Stimulated activated CD8-positive, alpha-beta memory T cell treated with anti-CD3 and anti-CD28 coated beads, Interleukin-7, amount 100 ng/mL, for 4 hours (primary cell): ENCODE measurements around the gene XRCC3.
"Not testable (repeated sequence)": the region's sequence is repeated elsewhere in the genome, so short reads cannot be mapped to it uniquely, and the experiment has no call there.

ENCODE experiments used
- DNase-seq, 2 donors: peaks; one replicate each; pipeline ENCODE4 v3.0.0-alpha.2; 2020; ENCODE audit warnings: low read depth in 2 of 2

The XRCC3 gene

DNA sequence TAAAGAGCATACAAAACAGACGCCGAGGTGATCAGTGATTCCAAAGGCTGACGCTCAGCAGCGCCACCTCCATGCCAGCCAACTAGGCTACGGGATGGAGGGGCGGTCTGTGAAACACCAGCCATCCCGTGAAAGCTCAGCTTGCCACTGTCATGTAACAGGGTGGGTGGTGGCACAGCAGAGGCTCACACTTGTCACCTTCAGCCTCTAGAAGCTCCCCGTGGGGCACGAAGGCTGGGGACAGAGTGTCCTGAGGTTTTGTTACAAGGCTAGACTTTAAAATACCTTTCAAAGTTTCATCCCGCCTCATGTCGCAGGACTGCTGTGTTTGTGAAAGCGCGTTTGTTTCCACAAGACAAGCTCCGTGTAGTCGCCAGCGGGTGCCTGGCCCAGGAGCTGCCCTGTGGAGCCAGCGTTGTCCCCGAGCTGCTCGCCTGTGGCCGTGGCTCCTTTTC is 20.7 kb downstream of the XRCC3 start:
- no peak for DNase-seq

DNA sequence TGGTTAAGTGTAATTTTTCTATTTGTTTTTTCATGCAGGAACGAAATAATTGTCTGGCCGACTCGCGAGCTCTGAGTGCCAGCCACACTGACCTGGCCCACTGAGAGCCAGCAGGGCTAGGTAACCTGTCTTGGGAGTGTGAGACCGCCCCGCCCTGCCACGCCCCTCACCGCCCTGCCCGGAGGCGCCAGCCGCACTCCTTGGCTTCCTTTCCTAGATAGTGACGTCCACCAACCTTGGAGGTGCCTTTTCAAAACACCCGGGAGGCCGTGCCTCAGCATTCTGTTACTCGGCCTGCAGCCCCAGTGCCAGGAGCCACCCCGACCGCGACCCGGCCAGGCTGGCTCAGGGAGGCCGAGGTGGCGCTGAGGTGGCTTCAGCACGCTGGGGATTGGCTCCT is 21.7 kb downstream of the XRCC3 start:
- DNase-seq: no peak

DNA sequence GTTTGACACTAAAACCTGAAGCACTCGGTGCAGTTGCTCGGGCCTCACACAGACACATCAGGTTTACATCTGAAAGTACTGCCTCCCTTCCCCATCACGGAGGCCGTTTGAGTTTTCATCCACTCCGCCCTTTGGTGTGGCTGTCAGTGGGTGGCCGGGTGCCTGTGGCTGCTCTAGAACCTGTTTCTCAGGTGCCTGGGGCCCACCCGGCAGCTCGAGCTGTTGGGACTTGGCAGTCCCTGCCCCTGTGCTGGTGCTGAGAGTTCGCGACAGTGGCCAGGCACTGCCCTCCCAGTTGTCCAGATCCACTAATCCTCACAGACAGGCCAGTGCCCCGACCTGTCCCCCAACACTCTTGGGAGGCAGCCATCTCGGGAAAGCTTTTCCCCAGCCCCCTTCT is 22.4 kb downstream of the XRCC3 start:
- no peak for DNase-seq

DNA sequence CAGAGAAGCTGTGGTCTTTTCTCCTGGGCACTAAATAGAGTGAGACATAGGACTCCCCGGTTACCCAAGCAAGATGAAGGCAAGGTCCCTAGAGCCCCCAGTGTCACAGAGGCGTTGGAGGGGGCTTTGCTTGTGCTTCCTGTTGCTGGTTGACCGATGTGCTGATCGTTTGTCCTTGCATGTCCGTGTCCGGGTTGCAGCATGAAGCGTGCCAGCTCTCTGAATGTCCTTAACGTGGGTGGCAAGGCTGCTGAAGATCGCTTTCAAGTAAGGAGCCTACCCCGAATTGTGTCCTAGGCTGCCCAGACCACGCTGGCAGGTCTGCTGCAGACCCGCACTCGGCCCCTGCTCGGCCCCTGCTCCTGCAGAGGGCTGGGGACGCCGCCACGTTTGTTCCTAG is 23.1 kb downstream of the XRCC3 start:
- no peak for DNase-seq

DNA sequence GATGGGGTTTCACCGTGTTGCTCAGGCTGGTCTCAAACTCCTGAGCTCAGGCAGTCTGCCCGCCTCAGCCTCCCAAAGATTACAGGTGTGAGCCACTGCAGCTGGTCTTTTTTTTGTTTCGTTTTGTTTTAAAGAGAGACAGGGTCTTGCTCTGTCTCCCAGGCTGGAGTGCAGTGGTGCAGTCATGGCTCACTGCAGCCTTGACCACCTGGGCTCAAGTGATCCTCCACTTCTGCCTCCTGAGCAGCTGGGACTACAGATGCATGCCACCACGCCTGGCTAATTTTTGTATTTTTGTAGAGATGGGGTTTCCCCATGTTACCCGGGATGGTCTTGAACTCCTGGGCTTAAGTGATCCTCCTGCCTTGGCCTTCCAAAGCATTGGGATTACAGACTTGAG is 23.6 kb downstream of the XRCC3 start:
- DNase-seq: not testable (repeated sequence)

DNA sequence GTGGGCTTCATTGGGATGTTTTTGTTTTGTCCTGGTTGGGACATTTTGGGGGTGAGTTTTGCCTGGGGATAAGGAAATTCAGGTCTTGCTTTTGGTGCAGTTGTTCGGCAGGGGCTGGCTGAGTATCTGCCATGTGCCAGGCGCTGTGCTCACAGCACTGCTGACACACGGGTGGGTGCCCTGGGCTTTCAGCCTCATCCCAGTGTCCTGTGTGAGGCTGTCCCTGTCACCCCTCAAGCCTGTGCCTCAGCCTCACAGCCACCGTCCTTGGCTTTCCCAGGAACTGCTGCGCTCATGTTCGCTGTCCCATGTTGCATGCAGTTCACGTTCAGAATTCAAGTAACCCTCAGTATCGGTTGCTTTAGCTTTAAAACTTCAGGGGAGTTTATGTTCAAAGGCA is 24.9 kb downstream of the XRCC3 start:
- no peak for DNase-seq

DNA sequence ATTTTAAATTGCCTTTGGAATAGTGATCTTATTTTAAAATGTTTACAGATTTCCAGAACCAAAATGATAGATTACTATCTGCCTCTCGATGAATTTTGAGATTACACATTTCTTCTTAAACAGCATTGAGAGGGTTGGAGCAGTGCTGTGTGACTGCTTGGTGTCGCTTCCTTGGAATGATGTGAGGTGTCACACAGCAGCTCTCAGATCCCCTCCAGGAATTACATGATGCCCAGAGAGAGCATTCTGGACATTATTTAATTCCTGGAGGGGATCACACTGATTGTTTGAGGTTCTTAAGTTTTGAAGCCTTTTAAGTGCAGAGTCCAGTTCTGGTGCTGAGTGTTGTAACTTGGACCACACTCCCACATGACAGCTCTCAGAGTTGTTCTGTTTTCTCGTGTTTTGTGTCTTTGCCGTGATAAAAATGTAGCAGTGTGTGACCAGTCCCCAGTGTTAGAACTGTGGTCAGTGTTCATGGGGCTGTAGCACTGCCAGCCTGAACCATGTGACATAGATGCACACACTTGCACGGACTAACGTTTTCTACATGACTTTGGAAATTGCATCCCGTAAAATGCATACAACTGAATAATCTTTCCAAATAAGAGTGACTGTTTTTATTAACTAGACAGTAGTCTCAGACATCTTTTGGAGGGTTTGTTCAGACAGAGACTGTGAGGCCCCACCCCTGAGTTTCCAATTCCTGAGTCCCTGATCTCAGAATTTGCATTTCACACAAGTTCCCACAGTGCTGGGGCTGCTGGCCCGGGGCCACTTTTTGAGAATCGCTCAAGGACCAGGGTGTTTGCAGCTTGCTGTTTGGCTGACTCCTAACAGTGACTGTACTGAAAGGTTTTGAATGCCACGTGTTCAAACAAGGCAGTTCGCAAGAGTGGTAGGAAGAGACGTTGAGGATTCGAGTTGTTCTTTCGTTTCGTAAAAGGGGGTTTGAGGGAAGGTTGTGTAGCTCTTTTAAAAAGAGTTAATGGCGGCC is 26.0 kb downstream of the XRCC3 start:
- DNase-seq: no peak

DNA sequence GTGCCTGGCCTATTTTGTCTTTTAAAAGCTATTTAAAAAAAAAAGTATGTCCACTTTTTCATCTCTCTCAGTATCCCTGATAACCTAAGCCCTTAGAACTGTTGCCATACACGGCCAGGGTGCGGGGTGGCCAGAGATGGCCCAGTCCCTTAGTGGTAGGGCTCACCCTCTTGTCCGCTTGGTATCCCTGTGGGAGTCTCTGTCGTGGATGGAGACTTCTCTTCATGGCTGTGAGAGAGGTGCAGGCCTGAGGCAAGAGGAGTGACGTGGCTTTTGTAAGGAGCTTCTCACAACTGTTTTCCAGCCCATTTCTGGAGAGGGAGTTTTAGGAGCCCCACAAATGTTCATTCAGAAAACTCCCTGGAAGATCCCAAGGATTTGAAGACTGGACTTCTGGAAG is 26.8 kb downstream of the XRCC3 start:
- no peak for DNase-seq

DNA sequence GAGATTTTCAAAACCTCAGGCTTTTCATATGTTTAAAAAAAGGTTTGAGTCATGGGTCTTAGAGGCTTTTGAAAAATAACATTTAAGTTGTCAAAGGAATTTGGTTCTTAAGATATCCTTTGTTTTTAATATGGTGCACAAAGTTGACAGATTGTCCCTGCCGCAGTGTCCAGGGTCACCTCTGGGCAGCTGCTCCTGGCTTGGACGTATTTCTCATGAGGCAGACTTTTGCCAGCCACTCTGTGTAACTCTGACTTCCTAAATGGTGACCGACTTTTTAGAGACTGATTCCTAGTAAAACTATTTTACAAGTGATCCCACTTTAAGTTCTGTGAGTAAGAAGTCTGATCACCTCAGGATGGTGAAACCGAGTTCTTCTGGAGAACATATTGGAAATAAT is 27.5 kb downstream of the XRCC3 start:
- DNase-seq: no peak

DNA sequence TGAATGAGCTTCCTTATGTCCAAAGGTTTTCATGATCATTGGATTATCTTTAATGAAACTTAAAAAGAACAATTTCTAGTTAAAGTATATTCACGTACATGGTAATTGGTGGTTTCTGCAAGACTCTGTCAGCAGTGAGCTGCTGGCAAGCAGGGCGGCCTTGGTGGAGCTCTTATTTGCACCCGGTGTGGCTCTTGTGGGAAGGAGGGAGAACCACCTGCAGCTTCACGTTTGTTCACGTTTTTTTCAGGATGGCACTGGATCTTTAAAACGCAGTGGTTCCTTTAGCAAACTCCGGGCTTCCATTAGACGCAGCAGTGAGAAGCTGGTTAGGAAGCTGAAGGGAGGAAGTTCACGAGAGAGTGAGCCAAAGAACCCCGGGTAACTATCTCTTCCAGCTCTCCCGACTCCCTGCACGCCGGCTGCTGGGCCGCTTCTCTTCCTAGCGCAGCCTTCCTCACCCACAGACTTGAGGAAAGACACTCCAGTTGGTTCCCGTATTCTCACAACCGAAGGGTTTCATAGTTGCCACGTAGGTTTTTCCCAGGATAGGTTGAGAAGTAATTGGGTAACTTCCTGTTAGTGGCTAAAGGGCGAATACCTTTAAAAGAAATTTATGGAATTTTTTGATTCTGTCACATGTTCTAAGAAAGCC is 28.3 kb downstream of the XRCC3 start:
- no peak for DNase-seq

DNA sequence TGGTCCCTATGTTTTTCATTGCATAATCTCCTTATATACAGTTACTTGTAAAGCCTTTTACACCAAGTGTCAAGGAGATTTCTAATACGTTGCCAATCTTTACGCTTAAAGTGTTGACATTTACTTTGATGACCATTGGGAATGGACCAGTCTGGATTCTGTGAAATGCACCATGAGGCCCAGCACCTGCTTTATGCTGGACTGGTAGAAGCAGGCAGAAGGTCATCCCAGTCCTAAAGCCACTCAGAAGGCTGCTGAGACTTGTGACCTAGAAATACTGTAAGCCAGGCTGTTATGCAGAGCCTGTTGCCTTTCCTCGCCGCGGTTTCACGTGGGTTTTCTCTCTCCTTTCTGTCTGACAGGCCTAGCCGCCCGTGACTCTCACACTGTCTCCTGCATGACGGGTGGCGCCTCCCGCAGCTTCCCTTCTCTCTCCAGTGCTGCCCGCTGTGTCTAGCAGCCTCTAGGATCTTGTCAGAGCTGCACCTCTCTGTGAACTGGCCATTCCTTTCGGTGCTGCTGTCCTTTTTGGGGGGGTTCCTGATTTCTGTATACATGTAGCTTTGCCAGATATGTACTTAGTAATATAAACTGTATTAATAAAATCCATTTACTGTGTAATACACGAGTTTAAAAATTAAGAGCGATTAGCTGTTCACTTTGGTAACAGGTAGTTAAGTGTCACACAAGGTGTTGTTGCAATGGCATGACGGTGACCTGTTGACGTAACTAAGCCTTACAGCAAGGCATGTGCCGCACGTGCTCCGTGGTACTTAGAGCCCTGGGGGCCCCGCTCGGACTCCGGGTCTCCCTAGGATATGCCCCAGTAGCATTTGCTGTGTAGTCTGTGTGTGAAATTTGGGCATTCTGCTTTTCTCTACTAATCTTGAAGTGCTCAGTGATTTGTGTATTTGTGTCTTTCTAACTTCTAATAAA is 29.7 kb downstream of the XRCC3 start:
- DNase-seq: no peak

DNA sequence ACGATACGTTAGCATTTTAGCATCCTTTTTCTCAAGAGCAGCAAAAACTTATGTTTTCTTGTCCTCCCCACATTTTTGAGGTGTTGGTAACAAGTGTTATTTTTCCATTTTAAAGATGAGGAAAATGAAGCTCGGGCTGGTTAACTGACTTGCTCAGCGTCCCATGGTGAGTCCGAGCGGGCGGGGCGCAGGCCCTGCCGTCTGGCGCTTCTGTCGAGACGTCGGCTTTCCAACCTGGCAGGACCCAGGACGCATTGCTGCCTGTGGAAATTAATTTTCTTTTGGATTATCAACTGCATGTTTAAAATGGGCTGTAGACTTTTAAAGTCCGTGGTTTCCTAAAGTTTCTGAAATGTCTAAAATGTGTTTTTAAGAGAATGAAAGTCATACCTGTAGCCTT is 30.4 kb downstream of the XRCC3 start:
- no peak for DNase-seq

DNA sequence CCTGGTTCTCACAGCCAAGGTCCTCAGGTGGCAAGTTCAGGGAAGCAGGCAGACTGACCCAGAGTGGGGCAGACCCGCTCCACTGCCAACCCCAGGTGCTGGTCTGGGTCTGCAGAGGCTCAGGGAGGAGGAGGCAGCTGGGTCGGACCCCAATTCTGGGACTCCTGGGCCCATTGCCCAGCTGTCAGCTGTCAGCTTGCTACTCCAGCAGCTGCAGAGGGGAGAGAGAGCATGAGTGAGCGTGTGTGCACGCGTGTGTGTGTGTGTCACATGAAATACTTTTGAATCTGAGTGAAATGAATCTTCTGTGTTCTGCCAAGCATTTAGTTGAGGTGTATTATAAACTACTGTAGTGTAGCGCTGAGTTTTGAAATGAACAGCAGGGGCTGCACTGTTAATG is 30.8 kb downstream of the XRCC3 start:
- DNase-seq: no peak

DNA sequence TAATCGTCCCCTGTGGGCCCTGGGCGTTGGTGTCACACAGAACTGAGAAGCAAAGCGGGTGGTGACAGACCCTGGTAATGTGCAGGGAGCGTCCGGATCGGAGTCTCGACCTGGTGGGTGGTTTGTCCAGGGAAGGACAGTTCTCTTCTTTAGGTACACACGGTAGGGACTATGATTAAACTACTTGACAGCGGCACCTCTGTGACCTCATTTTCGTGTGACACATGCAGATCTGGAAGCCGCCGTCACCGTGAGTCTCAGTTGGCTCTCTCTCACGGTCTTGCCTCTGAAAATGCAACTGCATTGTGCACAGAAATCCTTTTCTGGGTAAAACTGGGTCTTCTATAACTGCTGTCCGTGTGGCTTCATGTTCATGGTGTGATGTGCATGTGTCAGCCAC is 32.1 kb downstream of the XRCC3 start:
- DNase-seq: no peak

DNA sequence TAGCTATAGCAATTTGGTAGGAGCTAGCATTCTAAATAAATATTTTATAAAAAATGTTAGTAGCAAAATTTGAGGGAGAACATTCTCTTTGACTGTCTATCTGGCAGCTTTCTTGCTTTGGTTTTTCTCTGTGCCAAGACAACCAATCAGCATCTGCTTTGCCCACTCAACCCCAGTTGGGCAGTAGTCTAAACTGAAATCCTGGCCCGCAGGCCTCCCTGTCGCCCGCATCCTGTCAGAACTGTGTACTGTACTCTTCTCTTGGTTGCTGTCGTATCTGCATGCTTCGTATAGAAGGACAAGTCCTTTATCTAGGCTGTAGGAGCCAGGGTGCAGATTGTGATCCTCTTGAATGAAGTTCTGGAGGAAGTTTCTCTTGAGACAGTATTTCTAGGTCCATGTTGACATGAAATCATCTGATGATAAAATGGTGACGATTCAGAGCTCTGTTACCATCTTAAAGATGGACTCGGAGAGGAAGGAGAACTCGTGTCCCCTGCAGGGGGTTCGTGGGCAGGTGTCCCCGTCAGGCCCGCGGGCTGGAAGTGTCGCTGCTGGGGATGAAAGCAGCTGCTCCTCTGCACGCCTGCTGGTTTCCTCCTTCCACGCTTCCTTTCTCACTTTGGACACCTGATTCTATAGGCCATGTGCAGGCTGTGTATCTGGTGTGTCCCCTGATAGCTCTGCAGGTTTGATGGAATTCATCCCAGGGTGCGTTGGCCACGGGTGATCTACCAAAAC is 34.6 kb downstream of the XRCC3 start:
- no peak for DNase-seq

DNA sequence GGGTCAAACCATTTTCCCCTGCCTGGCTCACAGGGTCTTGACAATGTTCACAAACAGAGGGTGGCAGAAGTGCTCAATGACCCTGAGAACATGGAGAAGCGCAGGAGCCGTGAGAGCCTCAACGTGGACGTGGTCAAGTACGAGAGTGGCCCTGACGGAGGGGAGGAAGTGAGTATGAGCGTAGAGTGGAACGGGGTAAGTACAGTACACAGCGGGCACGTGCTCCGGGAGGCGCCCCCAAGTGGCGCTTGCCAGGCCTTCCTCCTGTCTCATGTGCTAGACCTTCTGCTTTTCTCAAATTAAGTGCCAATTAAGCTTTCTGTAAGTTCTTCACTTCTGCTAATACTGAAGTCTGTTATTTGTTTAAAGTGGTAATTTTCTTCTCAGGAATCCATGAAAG is 35.9 kb downstream of the XRCC3 start:
- peak in 1 of 2 donors; percentile 21 for DNase-seq

DNA sequence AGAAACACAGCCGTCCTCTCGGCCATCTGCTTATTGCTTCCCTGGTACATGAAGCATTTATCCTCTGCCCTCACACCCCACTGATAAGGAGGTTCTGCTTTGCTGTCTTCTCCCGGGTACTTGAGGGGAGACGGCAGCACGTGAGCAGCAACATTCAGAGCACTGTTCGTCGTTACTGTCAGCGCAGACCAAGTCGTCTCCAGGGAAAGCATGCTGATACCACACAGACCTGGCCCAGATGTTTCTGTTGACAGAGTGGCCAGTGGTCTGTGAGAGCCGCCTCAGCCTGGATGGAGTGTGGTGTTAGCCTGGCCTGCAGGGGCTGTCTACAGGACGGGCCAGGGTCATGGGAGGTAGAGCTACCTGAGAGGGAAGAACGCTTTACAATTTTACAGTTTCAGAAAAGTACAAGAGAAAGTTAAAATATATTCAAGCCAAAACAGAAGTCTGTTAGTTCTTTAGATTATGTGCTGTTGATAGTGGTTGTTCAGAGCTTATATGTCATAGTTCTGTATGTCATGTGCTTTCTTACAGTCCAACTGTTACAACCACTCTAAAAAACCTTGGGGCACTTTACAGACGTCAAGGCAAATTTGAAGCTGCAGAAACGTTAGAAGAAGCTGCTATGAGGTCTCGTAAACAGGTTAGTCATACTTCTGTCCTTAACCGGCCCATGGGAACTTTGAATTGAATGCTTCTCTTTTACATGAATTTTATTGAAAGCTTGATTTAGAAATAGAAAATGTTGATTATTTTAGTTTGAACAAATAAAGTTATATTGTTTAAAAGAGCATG is 38.2 kb downstream of the XRCC3 start:
- DNase-seq: no peak

DNA sequence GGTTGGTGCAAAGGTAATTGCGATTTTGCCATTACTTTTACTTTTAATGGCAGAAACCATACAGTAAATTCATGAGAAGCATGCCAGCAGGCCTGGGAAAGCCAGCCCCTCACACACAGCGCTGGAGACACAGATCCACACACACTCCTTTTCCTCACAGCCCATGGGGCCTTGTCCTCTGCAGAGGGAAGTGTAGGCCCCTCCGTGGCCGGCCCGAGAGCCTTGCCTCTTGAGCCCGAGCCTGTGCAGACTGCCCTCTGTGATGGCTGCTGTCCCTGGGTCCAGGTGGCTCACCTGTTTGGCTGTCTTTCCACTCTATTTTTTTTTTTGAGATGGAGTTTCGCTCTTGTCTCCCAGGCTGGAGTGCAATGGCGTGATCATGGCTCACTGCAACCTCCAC is 39.3 kb downstream of the XRCC3 start:
- DNase-seq: no peak

DNA sequence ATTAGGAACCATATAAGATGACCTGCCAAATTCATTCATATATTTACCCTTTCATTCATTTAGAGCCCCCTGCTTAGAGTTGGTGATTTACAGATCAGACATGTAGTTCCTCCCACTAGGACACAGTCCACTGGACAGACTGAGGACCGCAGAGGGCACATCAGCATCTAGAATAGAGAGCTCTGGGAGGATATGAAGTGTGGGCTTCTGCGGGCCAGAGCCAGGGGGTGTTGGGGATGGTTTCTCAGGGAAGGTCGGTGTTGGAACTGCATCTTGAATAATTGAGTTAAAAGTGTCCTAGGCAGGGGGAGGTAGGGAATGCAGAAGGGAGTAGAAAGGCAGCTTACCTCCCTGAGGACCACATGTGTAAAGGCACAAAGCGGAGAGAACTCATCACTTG is 43.3 kb downstream of the XRCC3 start:
- DNase-seq: no peak

DNA sequence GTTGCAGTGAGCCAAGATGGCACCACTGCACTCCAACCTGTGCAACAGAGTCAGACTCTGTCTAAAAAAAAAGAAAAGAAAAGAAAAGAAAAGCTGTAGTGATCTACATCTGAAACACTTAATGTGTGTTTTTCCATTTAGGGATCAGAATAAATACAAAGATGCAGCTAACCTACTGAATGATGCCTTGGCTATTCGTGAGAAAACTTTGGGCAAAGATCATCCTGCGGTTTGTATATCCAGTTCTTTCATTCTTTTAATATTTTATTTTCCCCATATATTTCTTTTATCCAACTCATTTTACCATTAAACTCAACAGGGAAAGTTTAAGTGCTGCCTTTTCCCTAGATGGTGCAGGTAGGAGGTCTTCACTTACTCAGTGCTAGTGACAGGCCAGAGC is 45.9 kb downstream of the XRCC3 start:
- DNase-seq: no peak

DNA sequence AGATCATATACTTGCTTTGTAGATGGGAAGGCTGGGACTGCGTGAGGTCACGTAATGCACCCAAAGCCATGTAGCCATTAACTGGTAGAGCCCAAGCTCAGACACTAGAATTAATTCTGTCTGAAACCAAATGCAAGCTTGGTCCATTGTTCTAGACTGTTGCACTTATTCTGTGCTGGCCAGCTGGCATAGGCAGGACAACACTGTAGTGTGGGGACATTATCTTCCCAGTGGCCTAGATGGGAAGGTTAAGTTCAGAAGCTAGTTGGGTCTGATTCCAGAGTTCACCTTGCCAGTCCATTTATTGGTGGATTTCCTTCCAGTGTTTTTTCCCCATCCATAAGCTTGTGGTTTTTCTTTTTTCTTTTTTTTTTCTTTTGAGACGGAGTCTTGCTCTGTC is 47.1 kb downstream of the XRCC3 start:
- no peak for DNase-seq
